Omental fat pad (tissue), 4 donors: ENCODE data around the gene AKIRIN2. TPM values are rescaled to one million over a fixed set of nuclear protein-coding genes. Genes with fewer than 3 reads are reported as not detected.

ENCODE experiments used
- ATAC-seq: fragments of 150-250 bp; one replicate; pipeline ENCODE4 v1.9.1; 2016; ENCODE audit warnings: mild to moderate bottlenecking, moderate library complexity; ENCODE audit not compliant: low FRiP score
- DNase-seq: peaks from one replicate; pipeline ENCODE4 v3.0.0-alpha.2; 2019; ENCODE audit warnings: low spot score
- CTCF ChIP-seq, 3 donors: fragments of 450-650 bp; IDR thresholded peaks; one replicate each; pipeline ENCODE4 v1.5.1; 2016 to 2017; ENCODE audit warnings: antibody characterized with exemption in 3 of 3, mild to moderate bottlenecking in 3 of 3, moderate library complexity in 2 of 3
- total RNA-seq, 4 donors: library from RNA; depleted of rRNA; stranded (reverse); fragments of >200 nt; gene quantifications; one replicate each; pipeline ENCODE4 v1.1.0, GENCODE V29; 2016

The AKIRIN2 gene
- total RNA-seq, 4 donors from 2014 or later: 22.9 to 41.6 (median 34.6) TPM

- no peak for ATAC-seq
- TF ChIP-seq CTCF (IDR thresholded peaks at IDR 0.05): no peak
- no peak for DNase-seq
These were observed 26.9 kb downstream of the AKIRIN2 start for GRCh38 chr6:87675004-87675681.

- no peak for TF ChIP-seq CTCF (IDR thresholded peaks at IDR 0.05)
- ATAC-seq (no peak), DNase-seq (no peak)
These were observed 27.7 kb downstream of the AKIRIN2 start for GRCh38 chr6:87674290-87674689.

- ATAC-seq (no peak), DNase-seq (no peak)
- TF ChIP-seq CTCF (IDR thresholded peaks at IDR 0.05): no peak
These were observed 28.8 kb downstream of the AKIRIN2 start for GRCh38 chr6:87673237-87673636.

GRCh38 chr6:87672641-87673040, 29.4 kb downstream of the AKIRIN2 start:
- no peak for DNase-seq
- no peak for TF ChIP-seq CTCF (IDR thresholded peaks at IDR 0.05)
- no peak for ATAC-seq

- DNase-seq (no peak), ATAC-seq (no peak)
- no peak for TF ChIP-seq CTCF (IDR thresholded peaks at IDR 0.05)
These were observed 30.4 kb downstream of the AKIRIN2 start for GRCh38 chr6:87671555-87672029.

- ATAC-seq: no peak
- no peak for TF ChIP-seq CTCF (IDR thresholded peaks at IDR 0.05)
- no peak for DNase-seq
These were observed 31.3 kb downstream of the AKIRIN2 start for GRCh38 chr6:87670707-87671106.

- no peak for ATAC-seq
- TF ChIP-seq CTCF (IDR thresholded peaks at IDR 0.05): no peak
These were observed 33.0 kb downstream of the AKIRIN2 start for GRCh38 chr6:87669051-87669450.

More at GRCh38 chr6:87669051-87669450, 33.0 kb downstream of the AKIRIN2 start:
- no peak for DNase-seq
